ENCODE measurements around the gene SDK1. TPM values are rescaled to one million over a fixed set of nuclear protein-coding genes. Genes with fewer than 3 reads are reported as not detected.

The SDK1 gene
- total RNA-seq, 1 donor from 2014 or later: 0.26 TPM

DNA sequence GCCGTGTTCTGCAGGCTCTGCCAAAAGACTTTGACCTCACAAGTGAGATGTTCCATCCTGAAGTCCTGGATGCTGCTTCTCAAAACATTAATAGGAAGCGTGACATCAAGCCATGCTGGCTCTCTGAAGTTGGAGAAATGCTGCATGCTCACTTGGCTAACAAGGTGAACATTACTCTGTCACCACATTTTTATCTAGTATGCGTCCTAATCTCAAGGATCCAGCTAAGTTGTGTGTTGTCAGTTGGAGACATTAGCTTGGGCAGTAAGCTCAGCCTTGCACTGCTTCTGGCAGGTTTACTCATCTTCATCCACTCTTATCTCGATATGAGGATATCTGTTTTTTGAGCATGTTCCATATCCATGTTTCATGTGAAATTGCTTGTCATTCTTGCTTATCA lies 165.2 kb downstream of the SDK1 start:
- Histone ChIP-seq H3K36me3 (ENCODE audit: control insufficient read depth, insufficient read depth, low read length) (no peaks in the 10 kb centered on the region), H3K4me3 (ENCODE audit: low read depth, low read length) (no peak overlapping the region), H3K27me3 (ENCODE audit: control insufficient read depth, insufficient read depth, low read length) (no peaks in the 10 kb centered on the region)
- FAIRE-seq (peak; percentile 18), DNase-seq (ENCODE audit: low read depth) (no peak)
- TF ChIP-seq, protein P1, sequence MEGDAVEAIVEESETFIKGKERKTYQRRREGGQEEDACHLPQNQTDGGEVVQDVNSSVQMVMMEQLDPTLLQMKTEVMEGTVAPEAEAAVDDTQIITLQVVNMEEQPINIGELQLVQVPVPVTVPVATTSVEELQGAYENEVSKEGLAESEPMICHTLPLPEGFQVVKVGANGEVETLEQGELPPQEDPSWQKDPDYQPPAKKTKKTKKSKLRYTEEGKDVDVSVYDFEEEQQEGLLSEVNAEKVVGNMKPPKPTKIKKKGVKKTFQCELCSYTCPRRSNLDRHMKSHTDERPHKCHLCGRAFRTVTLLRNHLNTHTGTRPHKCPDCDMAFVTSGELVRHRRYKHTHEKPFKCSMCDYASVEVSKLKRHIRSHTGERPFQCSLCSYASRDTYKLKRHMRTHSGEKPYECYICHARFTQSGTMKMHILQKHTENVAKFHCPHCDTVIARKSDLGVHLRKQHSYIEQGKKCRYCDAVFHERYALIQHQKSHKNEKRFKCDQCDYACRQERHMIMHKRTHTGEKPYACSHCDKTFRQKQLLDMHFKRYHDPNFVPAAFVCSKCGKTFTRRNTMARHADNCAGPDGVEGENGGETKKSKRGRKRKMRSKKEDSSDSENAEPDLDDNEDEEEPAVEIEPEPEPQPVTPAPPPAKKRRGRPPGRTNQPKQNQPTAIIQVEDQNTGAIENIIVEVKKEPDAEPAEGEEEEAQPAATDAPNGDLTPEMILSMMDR (IDR thresholded peaks at IDR 0.05; ENCODE audit: insufficient read depth, low read length, severe bottlenecking): no peak

DNA sequence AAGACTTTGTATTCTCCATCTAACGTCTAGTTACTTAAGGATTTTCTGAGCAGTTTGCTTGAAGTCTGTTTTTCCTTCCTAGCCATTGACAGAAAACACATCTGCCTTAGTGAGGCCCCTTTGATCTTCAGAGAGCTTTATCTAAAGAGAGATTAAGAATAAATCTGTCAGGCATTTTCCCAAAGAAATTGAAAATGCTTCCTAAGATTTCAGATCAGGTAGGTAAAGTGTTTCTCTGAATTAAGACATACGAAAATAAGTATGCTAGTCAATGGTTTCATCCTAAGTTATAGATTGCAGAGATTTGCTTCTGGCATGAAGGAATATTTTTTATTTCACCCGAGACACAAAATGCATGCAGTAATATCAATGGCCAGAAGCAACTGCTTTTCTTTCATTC lies 168.6 kb downstream of the SDK1 start:
- no peak for DNase-seq (ENCODE audit: low read depth)
- TF ChIP-seq, protein P1 (IDR thresholded peaks at IDR 0.05; ENCODE audit: insufficient read depth, low read length, severe bottlenecking): no peak
- Histone ChIP-seq H3K27me3 (ENCODE audit: control insufficient read depth, insufficient read depth, low read length) (no peaks in the 10 kb centered on the region), H3K36me3 (ENCODE audit: control insufficient read depth, insufficient read depth, low read length) (no peaks in the 10 kb centered on the region), H3K4me3 (ENCODE audit: low read depth, low read length) (no peak overlapping the region)
- FAIRE-seq: no peak

DNA sequence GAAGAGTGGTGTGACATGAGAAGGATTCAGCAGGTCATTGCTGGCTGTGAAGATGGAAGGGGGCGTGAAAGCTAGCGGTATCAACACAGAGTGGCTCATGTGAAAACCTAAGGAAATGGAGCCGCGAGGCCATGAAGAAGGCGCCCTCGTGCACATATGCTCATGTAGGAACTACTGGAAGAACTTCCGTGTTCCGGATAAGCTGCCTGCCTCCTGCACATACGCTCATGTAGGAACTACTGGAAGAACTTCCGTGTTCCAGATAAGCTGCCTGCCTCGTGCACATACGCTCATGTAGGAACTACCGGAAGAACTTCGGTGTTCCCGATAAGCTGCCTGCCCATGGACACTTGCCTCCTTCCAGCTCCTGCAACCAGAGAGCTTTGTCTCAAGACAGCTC lies 179.1 kb downstream of the SDK1 start:
- Histone ChIP-seq H3K27me3 (ENCODE audit: control insufficient read depth, insufficient read depth, low read length) (no peaks in the 10 kb centered on the region), H3K36me3 (ENCODE audit: control insufficient read depth, insufficient read depth, low read length) (no peaks in the 10 kb centered on the region), H3K4me3 (ENCODE audit: low read depth, low read length) (no peak overlapping the region)
- FAIRE-seq (peak; percentile 7), DNase-seq (ENCODE audit: low read depth) (no peak)
- TF ChIP-seq, protein P1 (IDR thresholded peaks at IDR 0.05; ENCODE audit: insufficient read depth, low read length, severe bottlenecking): no peak

DNA sequence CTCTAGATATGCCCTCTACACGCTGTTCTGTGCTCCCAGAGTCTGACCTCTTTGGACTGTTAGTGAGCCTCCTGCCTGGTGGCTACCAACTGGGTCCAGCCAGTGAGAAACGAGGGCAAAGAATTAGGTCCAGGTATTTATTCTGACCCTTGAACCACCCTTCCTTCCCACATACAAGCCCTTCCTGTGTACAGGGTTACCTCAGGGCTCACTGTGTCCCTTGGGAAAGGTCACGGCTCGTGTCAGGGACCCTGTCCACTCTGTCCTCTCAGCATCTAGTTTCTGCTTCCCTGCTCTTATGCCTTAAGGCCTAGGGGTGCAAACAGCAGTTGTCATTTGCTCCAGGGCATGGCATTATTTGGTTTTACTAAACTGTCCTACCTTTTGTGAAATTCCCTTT lies 180.4 kb downstream of the SDK1 start:
- DNase-seq (ENCODE audit: low read depth) (no peak), FAIRE-seq (peak; percentile 82)
- no peaks in the 10 kb centered on the region for H3K27me3 ChIP-seq (ENCODE audit: control insufficient read depth, insufficient read depth, low read length)
- H3K4me3 ChIP-seq (ENCODE audit: low read depth, low read length): no peak overlapping the region
- no peaks in the 10 kb centered on the region for H3K36me3 ChIP-seq (ENCODE audit: control insufficient read depth, insufficient read depth, low read length)
- TF ChIP-seq, protein P1 (IDR thresholded peaks at IDR 0.05; ENCODE audit: insufficient read depth, low read length, severe bottlenecking): no peak

DNA sequence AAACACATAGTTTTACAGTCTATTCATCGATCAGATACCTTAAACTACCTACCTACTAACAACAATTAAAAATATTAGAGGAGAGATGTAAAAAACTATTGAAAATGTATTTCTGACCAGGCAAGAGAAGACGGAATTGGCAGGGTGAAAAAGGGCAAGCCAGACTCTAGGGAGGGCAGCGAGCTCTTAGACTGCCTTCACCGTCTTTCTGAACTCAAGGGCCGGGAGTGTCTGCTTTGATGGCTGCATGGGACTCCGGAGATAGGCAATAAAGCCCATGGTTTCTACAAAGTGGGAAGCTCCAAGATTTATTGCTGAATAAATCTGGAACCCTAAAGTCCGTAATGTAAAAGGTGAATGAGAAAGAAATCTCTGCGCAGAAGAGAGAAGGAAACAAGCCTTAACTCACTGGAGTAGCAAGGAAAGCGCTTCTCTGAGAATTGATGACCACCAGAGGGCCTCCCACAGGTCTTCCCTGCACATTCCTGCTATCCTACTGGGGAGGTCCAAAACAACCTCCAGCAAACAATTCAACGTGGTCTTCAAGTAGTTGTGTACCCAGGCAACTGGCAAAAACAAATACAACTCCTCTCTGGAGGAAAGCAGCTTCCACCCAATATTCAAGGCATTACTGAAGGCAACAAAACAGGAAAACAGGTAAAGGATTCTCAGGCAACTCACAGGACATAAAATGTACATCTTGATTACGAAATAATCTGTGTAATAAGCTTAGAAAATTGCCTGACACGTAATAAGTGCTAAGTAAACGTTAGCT lies 181.3 kb downstream of the SDK1 start:
- Histone ChIP-seq H3K27me3 (ENCODE audit: control insufficient read depth, insufficient read depth, low read length) (no peaks in the 10 kb centered on the region), H3K4me3 (ENCODE audit: low read depth, low read length) (no peak overlapping the region), H3K36me3 (ENCODE audit: control insufficient read depth, insufficient read depth, low read length) (no peaks in the 10 kb centered on the region)
- peak; percentile 64 for DNase-seq (ENCODE audit: low read depth)
- TF ChIP-seq, protein P1 (IDR thresholded peaks at IDR 0.05; ENCODE audit: insufficient read depth, low read length, severe bottlenecking): peak; percentile 52
- FAIRE-seq: no peak

DNA sequence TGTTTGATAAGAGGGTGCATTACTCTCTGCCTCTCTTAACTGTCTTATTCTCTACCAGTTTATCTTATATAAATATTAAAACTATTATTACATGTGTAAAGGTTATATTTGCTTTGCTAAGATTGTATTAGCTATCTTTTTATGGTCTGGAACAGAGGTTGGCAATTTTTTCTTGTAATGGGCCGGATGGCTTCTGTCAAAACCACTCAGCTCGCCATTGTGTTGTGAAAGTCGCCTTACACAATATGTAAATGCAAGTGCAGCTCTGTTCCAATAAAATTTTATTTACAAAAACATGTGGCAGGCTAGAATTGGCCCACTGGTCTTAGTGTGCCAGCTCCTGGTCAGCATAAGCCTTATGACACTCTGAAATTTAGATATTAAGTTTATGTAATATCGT lies 185.8 kb downstream of the SDK1 start:
- no peak for FAIRE-seq
- no peak for DNase-seq (ENCODE audit: low read depth)
- no peak overlapping the region for H3K4me3 ChIP-seq (ENCODE audit: low read depth, low read length)
- no peaks in the 10 kb centered on the region for H3K36me3 ChIP-seq (ENCODE audit: control insufficient read depth, insufficient read depth, low read length)
- H3K27me3 ChIP-seq (ENCODE audit: control insufficient read depth, insufficient read depth, low read length): no peaks in the 10 kb centered on the region
- TF ChIP-seq, protein P1 (IDR thresholded peaks at IDR 0.05; ENCODE audit: insufficient read depth, low read length, severe bottlenecking): no peak
